ENCODE results near the gene PRRG2. TPM values are rescaled to one million over a fixed set of nuclear protein-coding genes. Genes with fewer than 3 reads are reported as not detected.
A peak's percentile ranks its signal among the peaks of the same experiment; 100 is the strongest.

The PRRG2 gene
- total and polyA plus RNA-seq, 12 donors = 0.28 to 1.2 (median 0.85) TPM; not detected in 2

- Histone ChIP-seq H3K27me3 (no peaks in the 10 kb centered on the region), H3K27ac (no peak overlapping the region), H3K36me3 (replicated peaks in 1 of 2) (peaks cover 0 to 8% of the 10 kb centered on the region in 2 donors), H3K9me3 (replicated peaks in 1 of 3) (no peaks in the 10 kb centered on the region), H3K4me1 (replicated peaks in 1 of 2) (peaks cover 13 to 17% of the 10 kb centered on the region in 2 donors), H3K4me3 (no peak overlapping the region)
- TF ChIP-seq CTCF (IDR thresholded peaks at IDR 0.05) (no peak), POLR2A (IDR thresholded peaks at IDR 0.05) (no peak)
- DNase-seq = no peak
- intact Hi-C loops (cut with DNase I) = no loop called here
- WGBS, 4 donors = 71 to 86% (median 80%) methylated on average over 2 to 3 of the region's 3 CpGs
Measured at GRCh38 chr19:49573425-49573824, 7.7 kb upstream of the PRRG2 start.

- 87 to 95% (median 92%) methylated on average over 2 of the region's 2 CpGs for WGBS, 4 donors
- no peaks in the 10 kb centered on the region for H3K9me3 ChIP-seq (replicated peaks in 1 of 3)
- no peak overlapping the region for H3K27ac ChIP-seq
- H3K4me3 ChIP-seq = no peak overlapping the region
- H3K4me1 ChIP-seq (replicated peaks in 1 of 2) = peaks cover 15 to 24% of the 10 kb centered on the region in 2 donors
- no peaks in the 10 kb centered on the region for H3K27me3 ChIP-seq
- H3K36me3 ChIP-seq (replicated peaks in 1 of 2) = peaks cover 0 to 8% of the 10 kb centered on the region in 2 donors
- TF ChIP-seq CTCF (IDR thresholded peaks at IDR 0.05) = no peak
- no peak for TF ChIP-seq POLR2A (IDR thresholded peaks at IDR 0.05)
- intact Hi-C loops (cut with DNase I) = no loop called here
- DNase-seq = no peak
Measured at GRCh38 chr19:49574206-49574755, 6.8 kb upstream of the PRRG2 start.

- H3K27ac ChIP-seq = no peak overlapping the region
- TF ChIP-seq CTCF (IDR thresholded peaks at IDR 0.05) = no peak
- no peak for TF ChIP-seq POLR2A (IDR thresholded peaks at IDR 0.05)
- H3K36me3 ChIP-seq (replicated peaks in 1 of 2) = peaks cover 0 to 8% of the 10 kb centered on the region in 2 donors
- DNase-seq = no peak
- 66 to 78% (median 72%) methylated on average over 4 of the region's 4 CpGs for WGBS, 4 donors
- no peaks in the 10 kb centered on the region for H3K9me3 ChIP-seq (replicated peaks in 1 of 3)
- no peaks in the 10 kb centered on the region for H3K27me3 ChIP-seq
- peak overlapping the region in 1 of 4 donors; percentile 76 for H3K4me3 ChIP-seq
- intact Hi-C loops (cut with DNase I) = no loop called here
- peaks cover 10 to 18% of the 10 kb centered on the region in 2 donors for H3K4me1 ChIP-seq (replicated peaks in 1 of 2)
Measured at GRCh38 chr19:49579193-49579592, 1.9 kb upstream of the PRRG2 start.

- no peaks in the 10 kb centered on the region for H3K9me3 ChIP-seq (replicated peaks in 1 of 3)
- H3K27ac ChIP-seq = peak overlapping the region; percentile 11 to 80 (median 28)
- DNase-seq = peak in 1 of 7 donors; percentile 18
- H3K27me3 ChIP-seq = no peaks in the 10 kb centered on the region
- no peak for TF ChIP-seq POLR2A (IDR thresholded peaks at IDR 0.05)
- TF ChIP-seq CTCF (IDR thresholded peaks at IDR 0.05) = no peak
- H3K4me3 ChIP-seq = peak overlapping the region; percentile 26 to 76 (median 50)
- H3K4me1 ChIP-seq (replicated peaks in 1 of 2) = peaks cover 10 to 18% of the 10 kb centered on the region in 2 donors
- peaks cover 0 to 8% of the 10 kb centered on the region in 2 donors for H3K36me3 ChIP-seq (replicated peaks in 1 of 2)
- intact Hi-C loops (cut with DNase I) = loop anchor here in 1 of 2 donors (10.0 kb wide), 1 partner anchor 95 kb away; the partner anchor contains the start of gene PRMT1
- 0 to 3% (median 2%) methylated on average over 8 of the region's 8 CpGs for WGBS, 4 donors
Measured at GRCh38 chr19:49579947-49580263, 1.2 kb upstream of the PRRG2 start.
